GM23338 (cell line): Measurements from ENCODE around the gene AGXT. TPM values are rescaled to one million over a fixed set of nuclear protein-coding genes. Genes with fewer than 3 reads are reported as not detected.

ENCODE experiments used
- ATAC-seq: fragments of 200-7000 bp; cut with Tn5 transposase; 3 replicates; pipeline ENCODE4 v1.9.1; 2020
- DNase-seq: peaks from one replicate; pipeline ENCODE4 v3.0.0-alpha.2; 2015; ENCODE audit warnings: low spot score
- H2AFZ ChIP-seq: fragments of 200-600 bp; sonication (generic); 2 replicates; pipeline ENCODE4 v1.8.0; 2016; ENCODE audit warnings: antibody characterized with exemption, mild to moderate bottlenecking, moderate library complexity
- H3F3A ChIP-seq: fragments of 200-600 bp; sonication (generic); replicated peaks from 2 replicates; pipeline ENCODE4 v1.8.0; 2017; ENCODE audit warnings: antibody characterized with exemption, mixed run types, low read depth
- H3K27ac ChIP-seq: fragments of 200-600 bp; sonication (generic); 2 replicates; pipeline ENCODE4 v1.6.1; 2016; ENCODE audit warnings: low read depth
- H3K27me3 ChIP-seq: fragments of 200-600 bp; sonication (generic); 2 replicates; pipeline ENCODE4 v1.8.0; 2016; ENCODE audit warnings: mild to moderate bottlenecking, mixed run types, moderate library complexity; ENCODE audit not compliant: insufficient read depth
- H3K36me3 ChIP-seq: fragments of 200-600 bp; sonication (generic); 2 replicates; pipeline ENCODE4 v1.8.0; 2016; ENCODE audit warnings: mild to moderate bottlenecking; ENCODE audit not compliant: insufficient read depth
- H3K4me1 ChIP-seq: fragments of 200-600 bp; sonication (generic); 2 replicates; pipeline ENCODE4 v1.8.0; 2016; ENCODE audit warnings: mild to moderate bottlenecking, moderate library complexity; ENCODE audit not compliant: insufficient read depth
- H3K4me2 ChIP-seq: fragments of 200-600 bp; sonication (generic); 2 replicates; pipeline ENCODE4 v1.7.1; 2017; ENCODE audit warnings: mixed run types
- H3K4me3 ChIP-seq: fragments of 200-600 bp; sonication (generic); 2 replicates; pipeline ENCODE4 v1.6.1; 2016; ENCODE audit warnings: mixed run types
- H3K79me2 ChIP-seq: fragments of 200-600 bp; sonication (generic); replicated peaks from 2 replicates; pipeline ENCODE4 v1.8.0; 2017; ENCODE audit warnings: mild to moderate bottlenecking; ENCODE audit not compliant: insufficient read depth
- H3K9me2 ChIP-seq: fragments of 200-600 bp; sonication (generic); 2 replicates; pipeline ENCODE4 v1.8.0; 2017; ENCODE audit not compliant: insufficient read depth
- H4K20me1 ChIP-seq: fragments of 200-600 bp; sonication (generic); replicated peaks from 2 replicates; pipeline ENCODE4 v1.8.0; 2017; ENCODE audit warnings: mild to moderate bottlenecking; ENCODE audit not compliant: insufficient read depth
- H3K27ac Mint-ChIP-seq: 2 replicates; pipeline ENCODE4 v1.8.0; 2020; ENCODE audit warnings: inconsistent platforms, mild to moderate bottlenecking, moderate library complexity, mixed read lengths
- H3K27me3 Mint-ChIP-seq: 3 replicates; pipeline ENCODE4 v1.8.0; 2022; ENCODE audit warnings: low read depth, mild to moderate bottlenecking, moderate library complexity, mixed read lengths, inconsistent platforms; ENCODE audit not compliant: insufficient read depth, poor library complexity
- H3K36me3 Mint-ChIP-seq: 3 replicates; pipeline ENCODE4 v1.8.0; 2021; ENCODE audit warnings: low read depth, mild to moderate bottlenecking, inconsistent platforms, moderate library complexity, mixed read lengths
- H3K4me1 Mint-ChIP-seq: 3 replicates; pipeline ENCODE4 v1.8.0; 2020; ENCODE audit warnings: mild to moderate bottlenecking, inconsistent platforms, mixed read lengths
- H3K4me3 Mint-ChIP-seq: 3 replicates; pipeline ENCODE4 v1.8.0; 2021; ENCODE audit warnings: moderate library complexity, mild to moderate bottlenecking, inconsistent platforms, mixed read lengths
- H3K9me3 Mint-ChIP-seq: 3 replicates; pipeline ENCODE4 v1.8.0; 2020; ENCODE audit warnings: moderate library complexity, mild to moderate bottlenecking, inconsistent platforms, mixed read lengths
- CREB1 ChIP-seq: fragments of 250-450 bp; sonication (Bioruptor Pico); IDR thresholded peaks from 2 replicates; pipeline ENCODE4 v1.5.0; 2020; ENCODE audit warnings: low read depth, mild to moderate bottlenecking, moderate library complexity
- EZH2 ChIP-seq: fragments of 200-600 bp; sonication (generic); IDR thresholded peaks from one replicate; pipeline ENCODE4 v1.8.0; 2017; ENCODE audit warnings: antibody characterized with exemption, mild to moderate bottlenecking, low read depth; ENCODE audit not compliant: unreplicated experiment
- NANOG ChIP-seq: IDR thresholded peaks from 2 replicates; pipeline ENCODE4 v1.6.1; 2016; ENCODE audit warnings: antibody characterized with exemption, borderline replicate concordance
- POLR2AphosphoS5 ChIP-seq: IDR thresholded peaks from 2 replicates; pipeline ENCODE4 v1.6.1; 2016; ENCODE audit warnings: antibody characterized with exemption, low read depth
- REST ChIP-seq: IDR thresholded peaks from one replicate; pipeline ENCODE4 v1.6.1; 2018; ENCODE audit warnings: antibody characterized with exemption; ENCODE audit not compliant: unreplicated experiment
- STAT1 ChIP-seq: IDR thresholded peaks from one replicate; pipeline ENCODE4 v1.6.1; 2016; ENCODE audit warnings: antibody characterized with exemption; ENCODE audit not compliant: unreplicated experiment
- ZNF114 ChIP-seq: fragments of 250-450 bp; sonication (Bioruptor Pico); IDR thresholded peaks from 2 replicates; pipeline ENCODE4 v1.5.0; 2020; ENCODE audit warnings: mild to moderate bottlenecking, moderate library complexity
- polyA plus RNA-seq: library from polyadenylated mRNA; unstranded; fragments of >200 nt; fragmentation: Nextera tagmentation; extraction: Ambion mirVana; gene quantifications from 2 replicates; pipeline ENCODE4 v1.2.1, GENCODE V29; 2016
- total RNA-seq: library from RNA; depleted of rRNA; stranded (reverse); fragments of >200 nt; shearing (Covaris generic); gene quantifications from 2 replicates; pipeline ENCODE4 v1.2.3, GENCODE V29; 2014
- TF ChIP-seq, protein P1 (sequence below), 2 experiments: fragments of 200-600 bp in 1 of 2; sonication (generic) in 1 of 2; conservative IDR thresholded peaks; 2 replicates each; pipeline versions ENCODE4 v1.5.1 to v1.6.1; 2016 to 2017; ENCODE audit warnings: antibody characterized with exemption in 2 of 2, low read depth in 2 of 2, mild to moderate bottlenecking in 2 of 2, moderate library complexity in 1 of 2
- TF ChIP-seq, protein P2 (sequence below): IDR thresholded peaks from 2 replicates; pipeline ENCODE4 v1.6.1; 2016; ENCODE audit warnings: antibody characterized with exemption
- TF ChIP-seq, protein P3 (sequence below): fragments of 250-450 bp; sonication (Bioruptor Pico); IDR thresholded peaks from 2 replicates; pipeline ENCODE4 v1.5.0; 2020; ENCODE audit warnings: mild to moderate bottlenecking, moderate library complexity

The AGXT gene
- total and polyA plus RNA-seq, 2 experiments from 2014 or later: not detected

DNA sequence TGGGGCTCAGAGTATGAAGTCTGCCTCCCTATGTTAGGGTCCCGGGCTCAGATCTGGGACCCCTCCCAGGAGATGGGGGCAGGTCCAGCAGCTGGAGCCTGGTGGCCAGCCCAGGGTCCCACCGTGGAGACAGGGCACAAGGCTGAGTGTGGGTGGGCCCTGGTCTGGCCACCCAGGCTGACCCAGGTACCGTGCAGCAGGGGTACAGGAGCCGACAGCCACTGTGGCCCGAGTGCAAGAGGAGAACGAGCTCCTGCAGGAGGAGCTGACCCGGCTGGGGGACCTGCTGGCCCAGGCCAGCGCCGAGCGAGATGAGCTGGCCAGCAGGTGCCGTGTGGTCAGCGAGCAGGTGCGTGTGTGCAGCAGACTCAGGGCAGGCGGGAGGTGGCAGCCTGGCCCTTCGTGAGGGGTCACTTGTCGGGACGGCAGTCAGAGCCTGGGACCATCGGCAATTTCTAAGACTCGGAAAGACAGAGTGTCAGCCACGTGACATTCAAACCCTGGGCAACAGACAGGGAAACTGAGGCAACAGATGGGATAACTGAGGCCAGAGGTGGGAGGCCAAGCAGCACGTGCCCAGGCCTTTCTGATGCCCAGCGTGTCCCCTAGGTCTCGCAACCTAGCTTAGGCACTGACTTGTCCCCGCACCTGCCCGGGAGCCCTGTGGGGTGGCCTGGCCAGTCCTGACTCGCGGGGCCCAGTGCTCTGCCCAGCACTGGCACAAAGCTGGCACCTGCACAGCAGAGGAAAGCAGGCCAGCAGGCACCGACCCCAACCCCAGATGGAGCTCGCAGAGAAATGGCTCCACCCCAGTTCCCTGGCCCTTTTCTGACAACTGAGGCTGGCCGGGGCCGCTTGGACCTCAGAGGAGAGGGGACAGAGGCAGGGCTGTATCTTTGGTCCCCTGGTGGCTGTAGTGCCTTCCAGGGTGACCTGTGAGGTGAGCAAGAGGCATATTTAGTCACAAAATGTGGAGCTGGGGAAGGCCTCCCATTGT is 51.5 kb downstream of the AGXT start (continued):
- TF ChIP-seq, protein P1, sequence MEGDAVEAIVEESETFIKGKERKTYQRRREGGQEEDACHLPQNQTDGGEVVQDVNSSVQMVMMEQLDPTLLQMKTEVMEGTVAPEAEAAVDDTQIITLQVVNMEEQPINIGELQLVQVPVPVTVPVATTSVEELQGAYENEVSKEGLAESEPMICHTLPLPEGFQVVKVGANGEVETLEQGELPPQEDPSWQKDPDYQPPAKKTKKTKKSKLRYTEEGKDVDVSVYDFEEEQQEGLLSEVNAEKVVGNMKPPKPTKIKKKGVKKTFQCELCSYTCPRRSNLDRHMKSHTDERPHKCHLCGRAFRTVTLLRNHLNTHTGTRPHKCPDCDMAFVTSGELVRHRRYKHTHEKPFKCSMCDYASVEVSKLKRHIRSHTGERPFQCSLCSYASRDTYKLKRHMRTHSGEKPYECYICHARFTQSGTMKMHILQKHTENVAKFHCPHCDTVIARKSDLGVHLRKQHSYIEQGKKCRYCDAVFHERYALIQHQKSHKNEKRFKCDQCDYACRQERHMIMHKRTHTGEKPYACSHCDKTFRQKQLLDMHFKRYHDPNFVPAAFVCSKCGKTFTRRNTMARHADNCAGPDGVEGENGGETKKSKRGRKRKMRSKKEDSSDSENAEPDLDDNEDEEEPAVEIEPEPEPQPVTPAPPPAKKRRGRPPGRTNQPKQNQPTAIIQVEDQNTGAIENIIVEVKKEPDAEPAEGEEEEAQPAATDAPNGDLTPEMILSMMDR (conservative IDR thresholded peaks at IDR 0.05; ENCODE audit: low read depth in 2 of 2): no peak
- TF ChIP-seq, protein P2, sequence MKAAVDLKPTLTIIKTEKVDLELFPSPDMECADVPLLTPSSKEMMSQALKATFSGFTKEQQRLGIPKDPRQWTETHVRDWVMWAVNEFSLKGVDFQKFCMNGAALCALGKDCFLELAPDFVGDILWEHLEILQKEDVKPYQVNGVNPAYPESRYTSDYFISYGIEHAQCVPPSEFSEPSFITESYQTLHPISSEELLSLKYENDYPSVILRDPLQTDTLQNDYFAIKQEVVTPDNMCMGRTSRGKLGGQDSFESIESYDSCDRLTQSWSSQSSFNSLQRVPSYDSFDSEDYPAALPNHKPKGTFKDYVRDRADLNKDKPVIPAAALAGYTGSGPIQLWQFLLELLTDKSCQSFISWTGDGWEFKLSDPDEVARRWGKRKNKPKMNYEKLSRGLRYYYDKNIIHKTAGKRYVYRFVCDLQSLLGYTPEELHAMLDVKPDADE: no peak
- TF ChIP-seq ZNF114 (CRISPR knock-in tag) (no peak), REST (no peak), CREB1 (CRISPR knock-in tag) (no peak), NANOG (no peak)

- no peak overlapping the region for H3K27ac ChIP-seq
- H2AFZ ChIP-seq: no peak overlapping the region
- Mint-ChIP-seq H3K9me3 (no peaks in the 10 kb centered on the region), H3K4me3 (no peak overlapping the region), H3K36me3 (no peaks in the 10 kb centered on the region), H3K27ac (no peak overlapping the region), H3K27me3 (peaks cover 5% of the 10 kb centered on the region), H3K4me1 (0 out of 3 replicates have a peak, but pooled peaks cover 4% of the 10 kb centered on the region)
- no peaks in the 10 kb centered on the region for H3K36me3 ChIP-seq
- H3F3A ChIP-seq: no peaks in the 10 kb centered on the region
- H3K79me2 ChIP-seq: no peaks in the 10 kb centered on the region
- no peaks in the 10 kb centered on the region for H3K27me3 ChIP-seq
- no peak for ATAC-seq
- no peak overlapping the region for H3K4me3 ChIP-seq
- H3K4me1 ChIP-seq: no peaks in the 10 kb centered on the region; the same call in 1 of the 2 replicates
- no peaks in the 10 kb centered on the region for H4K20me1 ChIP-seq
- no peak overlapping the region for H3K4me2 ChIP-seq
- H3K9me2 ChIP-seq: no peaks in the 10 kb centered on the region
- no peak for DNase-seq
- TF ChIP-seq, protein P3, sequence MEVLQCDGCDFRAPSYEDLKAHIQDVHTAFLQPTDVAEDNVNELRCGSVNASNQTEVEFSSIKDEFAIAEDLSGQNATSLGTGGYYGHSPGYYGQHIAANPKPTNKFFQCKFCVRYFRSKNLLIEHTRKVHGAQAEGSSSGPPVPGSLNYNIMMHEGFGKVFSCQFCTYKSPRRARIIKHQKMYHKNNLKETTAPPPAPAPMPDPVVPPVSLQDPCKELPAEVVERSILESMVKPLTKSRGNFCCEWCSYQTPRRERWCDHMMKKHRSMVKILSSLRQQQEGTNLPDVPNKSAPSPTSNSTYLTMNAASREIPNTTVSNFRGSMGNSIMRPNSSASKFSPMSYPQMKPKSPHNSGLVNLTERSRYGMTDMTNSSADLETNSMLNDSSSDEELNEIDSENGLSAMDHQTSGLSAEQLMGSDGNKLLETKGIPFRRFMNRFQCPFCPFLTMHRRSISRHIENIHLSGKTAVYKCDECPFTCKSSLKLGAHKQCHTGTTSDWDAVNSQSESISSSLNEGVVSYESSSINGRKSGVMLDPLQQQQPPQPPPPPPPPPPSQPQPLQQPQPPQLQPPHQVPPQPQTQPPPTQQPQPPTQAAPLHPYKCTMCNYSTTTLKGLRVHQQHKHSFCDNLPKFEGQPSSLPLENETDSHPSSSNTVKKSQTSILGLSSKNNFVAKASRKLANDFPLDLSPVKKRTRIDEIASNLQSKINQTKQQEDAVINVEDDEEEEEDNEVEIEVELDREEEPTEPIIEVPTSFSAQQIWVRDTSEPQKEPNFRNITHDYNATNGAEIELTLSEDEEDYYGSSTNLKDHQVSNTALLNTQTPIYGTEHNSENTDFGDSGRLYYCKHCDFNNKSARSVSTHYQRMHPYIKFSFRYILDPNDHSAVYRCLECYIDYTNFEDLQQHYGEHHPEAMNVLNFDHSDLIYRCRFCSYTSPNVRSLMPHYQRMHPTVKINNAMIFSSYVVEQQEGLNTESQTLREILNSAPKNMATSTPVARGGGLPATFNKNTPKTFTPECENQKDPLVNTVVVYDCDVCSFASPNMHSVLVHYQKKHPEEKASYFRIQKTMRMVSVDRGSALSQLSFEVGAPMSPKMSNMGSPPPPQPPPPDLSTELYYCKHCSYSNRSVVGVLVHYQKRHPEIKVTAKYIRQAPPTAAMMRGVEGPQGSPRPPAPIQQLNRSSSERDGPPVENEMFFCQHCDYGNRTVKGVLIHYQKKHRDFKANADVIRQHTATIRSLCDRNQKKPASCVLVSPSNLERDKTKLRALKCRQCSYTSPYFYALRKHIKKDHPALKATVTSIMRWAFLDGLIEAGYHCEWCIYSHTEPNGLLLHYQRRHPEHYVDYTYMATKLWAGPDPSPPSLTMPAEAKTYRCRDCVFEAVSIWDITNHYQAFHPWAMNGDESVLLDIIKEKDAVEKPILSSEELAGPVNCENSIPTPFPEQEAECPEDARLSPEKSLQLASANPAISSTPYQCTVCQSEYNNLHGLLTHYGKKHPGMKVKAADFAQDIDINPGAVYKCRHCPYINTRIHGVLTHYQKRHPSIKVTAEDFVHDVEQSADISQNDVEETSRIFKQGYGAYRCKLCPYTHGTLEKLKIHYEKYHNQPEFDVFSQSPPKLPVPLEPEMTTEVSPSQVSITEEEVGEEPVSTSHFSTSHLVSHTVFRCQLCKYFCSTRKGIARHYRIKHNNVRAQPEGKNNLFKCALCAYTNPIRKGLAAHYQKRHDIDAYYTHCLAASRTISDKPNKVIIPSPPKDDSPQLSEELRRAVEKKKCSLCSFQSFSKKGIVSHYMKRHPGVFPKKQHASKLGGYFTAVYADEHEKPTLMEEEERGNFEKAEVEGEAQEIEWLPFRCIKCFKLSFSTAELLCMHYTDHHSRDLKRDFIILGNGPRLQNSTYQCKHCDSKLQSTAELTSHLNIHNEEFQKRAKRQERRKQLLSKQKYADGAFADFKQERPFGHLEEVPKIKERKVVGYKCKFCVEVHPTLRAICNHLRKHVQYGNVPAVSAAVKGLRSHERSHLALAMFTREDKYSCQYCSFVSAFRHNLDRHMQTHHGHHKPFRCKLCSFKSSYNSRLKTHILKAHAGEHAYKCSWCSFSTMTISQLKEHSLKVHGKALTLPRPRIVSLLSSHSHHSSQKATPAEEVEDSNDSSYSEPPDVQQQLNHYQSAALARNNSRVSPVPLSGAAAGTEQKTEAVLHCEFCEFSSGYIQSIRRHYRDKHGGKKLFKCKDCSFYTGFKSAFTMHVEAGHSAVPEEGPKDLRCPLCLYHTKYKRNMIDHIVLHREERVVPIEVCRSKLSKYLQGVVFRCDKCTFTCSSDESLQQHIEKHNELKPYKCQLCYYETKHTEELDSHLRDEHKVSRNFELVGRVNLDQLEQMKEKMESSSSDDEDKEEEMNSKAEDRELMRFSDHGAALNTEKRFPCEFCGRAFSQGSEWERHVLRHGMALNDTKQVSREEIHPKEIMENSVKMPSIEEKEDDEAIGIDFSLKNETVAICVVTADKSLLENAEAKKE (CRISPR knock-in tag): no peak
- TF ChIP-seq STAT1: no peak
- no peak for TF ChIP-seq CREB1 (CRISPR knock-in tag)
- TF ChIP-seq POLR2AphosphoS5: no peak
- no peak for TF ChIP-seq EZH2
- no peak for TF ChIP-seq NANOG
Observed at GRCh38 chr2:240920783-240921231, 52.2 kb downstream of the AGXT start.
